ENCODE results near the gene MAP4K4.

DNA sequence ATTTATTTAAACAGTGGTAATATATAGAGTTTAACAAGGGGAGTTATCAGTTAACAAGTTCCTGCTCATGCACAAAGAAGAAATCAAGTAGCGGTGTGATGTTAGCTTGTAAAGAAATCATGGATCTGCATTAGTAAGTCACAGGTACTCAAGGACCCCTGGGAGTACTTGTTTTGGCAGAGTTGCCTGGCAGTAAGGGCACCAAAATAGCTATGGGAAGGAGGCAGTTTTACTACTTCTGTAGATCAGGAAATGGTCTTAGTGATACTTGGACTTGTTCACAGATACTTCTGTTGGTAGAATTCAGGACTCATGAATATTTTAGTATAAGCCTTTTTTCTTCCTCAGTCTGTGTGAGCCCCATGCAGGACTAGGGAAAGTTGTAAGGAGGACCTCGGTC lies 186.9 kb downstream of the MAP4K4 start:
- TF ChIP-seq, protein P1, sequence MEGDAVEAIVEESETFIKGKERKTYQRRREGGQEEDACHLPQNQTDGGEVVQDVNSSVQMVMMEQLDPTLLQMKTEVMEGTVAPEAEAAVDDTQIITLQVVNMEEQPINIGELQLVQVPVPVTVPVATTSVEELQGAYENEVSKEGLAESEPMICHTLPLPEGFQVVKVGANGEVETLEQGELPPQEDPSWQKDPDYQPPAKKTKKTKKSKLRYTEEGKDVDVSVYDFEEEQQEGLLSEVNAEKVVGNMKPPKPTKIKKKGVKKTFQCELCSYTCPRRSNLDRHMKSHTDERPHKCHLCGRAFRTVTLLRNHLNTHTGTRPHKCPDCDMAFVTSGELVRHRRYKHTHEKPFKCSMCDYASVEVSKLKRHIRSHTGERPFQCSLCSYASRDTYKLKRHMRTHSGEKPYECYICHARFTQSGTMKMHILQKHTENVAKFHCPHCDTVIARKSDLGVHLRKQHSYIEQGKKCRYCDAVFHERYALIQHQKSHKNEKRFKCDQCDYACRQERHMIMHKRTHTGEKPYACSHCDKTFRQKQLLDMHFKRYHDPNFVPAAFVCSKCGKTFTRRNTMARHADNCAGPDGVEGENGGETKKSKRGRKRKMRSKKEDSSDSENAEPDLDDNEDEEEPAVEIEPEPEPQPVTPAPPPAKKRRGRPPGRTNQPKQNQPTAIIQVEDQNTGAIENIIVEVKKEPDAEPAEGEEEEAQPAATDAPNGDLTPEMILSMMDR (IDR thresholded peaks at IDR 0.05; ENCODE audit: poor library complexity) = no peak
- TF ChIP-seq EZH2phosphoT487 (IDR thresholded peaks at IDR 0.05; ENCODE audit: low read depth, severe bottlenecking, unreplicated experiment) = no peak
